Measurements from ENCODE around the gene PRDM10. TPM values are rescaled to one million over a fixed set of nuclear protein-coding genes. Genes with fewer than 3 reads are reported as not detected.

Gene PRDM10
- total and polyA plus RNA-seq, 2 donors (not counting 1 experiment from before 2014, with no cell fraction given), result 2.5 to 2.9 TPM

- Histone ChIP-seq H3K9ac (ENCODE audit: insufficient read depth, low read length) (no peak overlapping the region), H3K27me3 (ENCODE audit: control insufficient read depth, insufficient read depth, low read length) (no peaks in the 10 kb centered on the region), H3K4me3 (replicated peaks in 1 of 4; ENCODE audit: control extremely low read depth in 1 of 4, insufficient read depth in 1 of 4, low read depth in 3 of 4, low read length in 4 of 4) (peak overlapping the region in 3 of 4 experiments; percentile 71 to 87 (median 76)), H3K36me3 (ENCODE audit: control insufficient read depth, insufficient read depth, low read length) (no peaks in the 10 kb centered on the region), H3K79me2 (ENCODE audit: control insufficient read depth, insufficient read depth, low read length) (peaks cover 23% of the 10 kb centered on the region), H3K4me2 (ENCODE audit: extremely low read depth, insufficient read depth, low read length) (peak overlapping the region; percentile 65), H2AFZ (ENCODE audit: low read length) (no peak overlapping the region), H3K9me3 (ENCODE audit: control insufficient read depth, insufficient read depth, low read depth, low read length) (no peaks in the 10 kb centered on the region), H4K20me1 (ENCODE audit: control insufficient read depth, extremely low read depth, insufficient read depth, low read length) (no peaks in the 10 kb centered on the region), H3K4me1 (ENCODE audit: control insufficient read depth, extremely low read depth, insufficient read depth, low read length) (peaks cover 4% of the 10 kb centered on the region), H3K27ac (ENCODE audit: insufficient read depth, low read length) (no peak overlapping the region)
- TF ChIP-seq CTCF (conservative IDR thresholded peaks at IDR 0.05 in 1 of 2, IDR thresholded peaks at IDR 0.05 in 1 of 2; ENCODE audit: low read depth in 1 of 2, low read length in 2 of 2) (no peak), EZH2 (IDR thresholded peaks at IDR 0.05; ENCODE audit: low read length, missing control alignments) (no peak)
- DNase-seq (ENCODE audit: low read depth in 2 of 2), result no peak
Measured at GRCh38 chr11:130000552-130001176, 2.0 kb downstream of the PRDM10 start.

GRCh38 chr11:129999407-129999806, 3.2 kb downstream of the PRDM10 start:
- peaks cover 23% of the 10 kb centered on the region for H3K79me2 ChIP-seq (ENCODE audit: control insufficient read depth, insufficient read depth, low read length)
- DNase-seq (ENCODE audit: low read depth in 2 of 2), result no peak
- H3K36me3 ChIP-seq (ENCODE audit: control insufficient read depth, insufficient read depth, low read length), result no peaks in the 10 kb centered on the region
- no peak overlapping the region for H2AFZ ChIP-seq (ENCODE audit: low read length)
- H3K4me2 ChIP-seq (ENCODE audit: extremely low read depth, insufficient read depth, low read length), result no peak overlapping the region
- H4K20me1 ChIP-seq (ENCODE audit: control insufficient read depth, extremely low read depth, insufficient read depth, low read length), result no peaks in the 10 kb centered on the region
- H3K27ac ChIP-seq (ENCODE audit: insufficient read depth, low read length), result no peak overlapping the region
- H3K9ac ChIP-seq (ENCODE audit: insufficient read depth, low read length), result no peak overlapping the region
- no peak overlapping the region for H3K4me3 ChIP-seq (replicated peaks in 1 of 4; ENCODE audit: control extremely low read depth in 1 of 4, insufficient read depth in 1 of 4, low read depth in 3 of 4, low read length in 4 of 4)
- no peak for TF ChIP-seq CTCF (conservative IDR thresholded peaks at IDR 0.05 in 1 of 2, IDR thresholded peaks at IDR 0.05 in 1 of 2; ENCODE audit: low read depth in 1 of 2, low read length in 2 of 2)
- TF ChIP-seq EZH2 (IDR thresholded peaks at IDR 0.05; ENCODE audit: low read length, missing control alignments), result no peak
- H3K4me1 ChIP-seq (ENCODE audit: control insufficient read depth, extremely low read depth, insufficient read depth, low read length), result peaks cover 4% of the 10 kb centered on the region
- no peaks in the 10 kb centered on the region for H3K9me3 ChIP-seq (ENCODE audit: control insufficient read depth, insufficient read depth, low read depth, low read length)
- H3K27me3 ChIP-seq (ENCODE audit: control insufficient read depth, insufficient read depth, low read length), result no peaks in the 10 kb centered on the region

DNA sequence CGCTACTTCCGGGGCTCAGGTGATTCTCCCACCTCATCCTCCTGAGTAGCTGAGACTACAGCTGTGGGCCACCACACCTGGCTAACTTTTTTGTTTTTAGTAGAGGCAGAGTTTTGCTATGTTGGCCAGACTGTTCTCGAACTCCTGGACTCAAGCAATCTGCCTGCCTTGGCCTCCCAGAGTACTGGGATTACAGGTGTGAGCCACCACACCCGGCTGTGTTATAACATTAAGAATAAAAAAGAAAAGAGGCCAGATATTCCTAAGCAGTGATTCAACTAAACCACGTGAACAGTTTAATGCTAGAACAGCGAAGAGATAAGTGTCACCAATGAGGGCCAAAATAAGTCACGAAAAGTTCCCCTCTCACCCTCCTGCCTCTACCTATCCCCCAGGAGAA, 3.7 kb downstream of the PRDM10 start:
- Histone ChIP-seq H3K4me2 (ENCODE audit: extremely low read depth, insufficient read depth, low read length) (no peak overlapping the region), H3K36me3 (ENCODE audit: control insufficient read depth, insufficient read depth, low read length) (no peaks in the 10 kb centered on the region), H4K20me1 (ENCODE audit: control insufficient read depth, extremely low read depth, insufficient read depth, low read length) (no peaks in the 10 kb centered on the region), H3K27me3 (ENCODE audit: control insufficient read depth, insufficient read depth, low read length) (no peaks in the 10 kb centered on the region), H3K9me3 (ENCODE audit: control insufficient read depth, insufficient read depth, low read depth, low read length) (no peaks in the 10 kb centered on the region), H3K79me2 (ENCODE audit: control insufficient read depth, insufficient read depth, low read length) (peaks cover 23% of the 10 kb centered on the region), H2AFZ (ENCODE audit: low read length) (no peak overlapping the region), H3K9ac (ENCODE audit: insufficient read depth, low read length) (no peak overlapping the region), H3K4me1 (ENCODE audit: control insufficient read depth, extremely low read depth, insufficient read depth, low read length) (peaks cover 3% of the 10 kb centered on the region), H3K4me3 (replicated peaks in 1 of 4; ENCODE audit: control extremely low read depth in 1 of 4, insufficient read depth in 1 of 4, low read depth in 3 of 4, low read length in 4 of 4) (no peak overlapping the region), H3K27ac (ENCODE audit: insufficient read depth, low read length) (no peak overlapping the region)
- DNase-seq (ENCODE audit: low read depth in 2 of 2), result no peak
- no peak for TF ChIP-seq CTCF (conservative IDR thresholded peaks at IDR 0.05 in 1 of 2, IDR thresholded peaks at IDR 0.05 in 1 of 2; ENCODE audit: low read depth in 1 of 2, low read length in 2 of 2)
- TF ChIP-seq EZH2 (IDR thresholded peaks at IDR 0.05; ENCODE audit: low read length, missing control alignments), result no peak

Measured in fibroblast of lung (primary cell).